Testis (tissue), 3 donors: ENCODE results near the gene GAS2L2. TPM values are rescaled to one million over a fixed set of nuclear protein-coding genes. Genes with fewer than 3 reads are reported as not detected.

ENCODE experiments used
- DNase-seq: peaks from one replicate; pipeline ENCODE4 v3.0.0-alpha.2; 2019
- H3K27ac ChIP-seq, 2 donors: fragments of 200-600 bp; sonication (generic); one replicate each; pipeline ENCODE4 v1.5.1; 2019
- H3K27me3 ChIP-seq: fragments of 200-600 bp; sonication (generic); one replicate; pipeline ENCODE4 v1.5.1; 2019
- H3K36me3 ChIP-seq: fragments of 200-600 bp; sonication (generic); one replicate; pipeline ENCODE4 v1.5.1; 2017; ENCODE audit warnings: low read depth; ENCODE audit errors: missing control alignments
- H3K4me1 ChIP-seq: fragments of 200-600 bp; sonication (generic); one replicate; pipeline ENCODE4 v1.5.1; 2019
- H3K4me3 ChIP-seq, 2 donors: fragments of 200-600 bp; sonication (generic); one replicate each; pipeline ENCODE4 v1.5.1; 2017 to 2019
- H3K9me3 ChIP-seq: fragments of 200-600 bp; sonication (generic); one replicate; pipeline ENCODE4 v1.5.1; 2017
- CTCF ChIP-seq, 3 experiments: fragments of 450-650 bp in 2 of 3; fragments of 200-600 bp in 1 of 3; sonication (generic) in 1 of 3; IDR thresholded peaks; one replicate each; pipeline ENCODE4 v1.5.1; 2016 to 2019; ENCODE audit warnings: antibody characterized with exemption in 3 of 3, mild to moderate bottlenecking in 2 of 3, moderate library complexity in 1 of 3
- POLR2A ChIP-seq: fragments of 450-650 bp; IDR thresholded peaks from one replicate; pipeline ENCODE4 v1.6.1; 2017; ENCODE audit warnings: antibody characterized with exemption, mild to moderate bottlenecking, moderate library complexity
- WGBS, 2 donors: methylation state at CpG; one replicate each; pipeline ENCODE4 v1.1.5; 2018; 5-methylcytosine and 5-hydroxymethylcytosine counted together
- intact Hi-C: fragments of 100-400 bp; cut with DNase I; formaldehyde crosslinking; loops from one replicate; pipeline ENCODE4 v1.15.1; 2023; ENCODE audit warnings: low total_unique reads
- polyA plus RNA-seq: library from polyadenylated mRNA; stranded (reverse); fragments of 350-450 nt; fragmentation: Illumina TruSeq; extraction: RNeasy Lipid Tissue Mini Kit (QIAGEN cat#74804); gene quantifications from one replicate; pipeline ENCODE4 v1.2.3, GENCODE V29; 2014; ENCODE audit warnings: low read depth, low replicate concordance; ENCODE audit not compliant: insufficient read depth
- total RNA-seq, 2 donors: library from RNA; depleted of rRNA; stranded (reverse); fragments of >200 nt; gene quantifications; one replicate each; pipeline ENCODE4 v1.2.3, GENCODE V29; 2016

The GAS2L2 gene
- total and polyA plus RNA-seq, 3 donors from 2014 or later, result 0.31 to 0.71 (median 0.62) TPM

GRCh38 chr17:35701491-35701890 is 51.5 kb downstream of the GAS2L2 start:
- H3K36me3 ChIP-seq, result no peaks in the 10 kb centered on the region
- H3K27ac ChIP-seq, result no peak overlapping the region
- 77 to 82% methylated on average over 5 of the region's 5 CpGs for WGBS, 2 donors
- no peaks in the 10 kb centered on the region for H3K4me1 ChIP-seq
- H3K9me3 ChIP-seq, result no peaks in the 10 kb centered on the region
- TF ChIP-seq POLR2A (no peak), CTCF (IDR thresholded peaks at IDR 0.05) (no peak)
- no peaks in the 10 kb centered on the region for H3K27me3 ChIP-seq
- DNase-seq, result no peak
- no peak overlapping the region for H3K4me3 ChIP-seq
- intact Hi-C loops, result no loop called here

- DNase-seq, result no peak
- no peaks in the 10 kb centered on the region for H3K36me3 ChIP-seq
- WGBS, 2 donors, result 90 to 92% methylated on average over 6 of the region's 6 CpGs
- no peak overlapping the region for H3K4me3 ChIP-seq
- no peak overlapping the region for H3K27ac ChIP-seq
- no peaks in the 10 kb centered on the region for H3K4me1 ChIP-seq
- intact Hi-C loops, result no loop called here
- H3K27me3 ChIP-seq, result no peaks in the 10 kb centered on the region
- H3K9me3 ChIP-seq, result no peaks in the 10 kb centered on the region
- TF ChIP-seq POLR2A (no peak), CTCF (IDR thresholded peaks at IDR 0.05) (no peak)
These were observed 52.9 kb downstream of the GAS2L2 start for GRCh38 chr17:35700150-35700549.

GRCh38 chr17:35698800-35699199 is 54.2 kb downstream of the GAS2L2 start:
- 97 to 98% methylated on average over 2 of the region's 2 CpGs for WGBS, 2 donors

GRCh38 chr17:35695613-35696012 is 57.4 kb downstream of the GAS2L2 start:
- TF ChIP-seq POLR2A (no peak), CTCF (IDR thresholded peaks at IDR 0.05) (no peak)
- Histone ChIP-seq H3K9me3 (no peaks in the 10 kb centered on the region), H3K4me3 (no peak overlapping the region), H3K36me3 (no peaks in the 10 kb centered on the region), H3K4me1 (no peaks in the 10 kb centered on the region), H3K27me3 (no peaks in the 10 kb centered on the region), H3K27ac (no peak overlapping the region)
- no peak for DNase-seq
- WGBS, 2 donors, result 60 to 74% methylated on average over 2 of the region's 2 CpGs
- intact Hi-C loops, result no loop called here

More at GRCh38 chr17:35698800-35699199, 54.2 kb downstream of the GAS2L2 start:
- no peak overlapping the region for H3K4me3 ChIP-seq
- H3K27ac ChIP-seq, result no peak overlapping the region
- no peak for DNase-seq
- no peaks in the 10 kb centered on the region for H3K9me3 ChIP-seq
- TF ChIP-seq CTCF (IDR thresholded peaks at IDR 0.05), result no peak
- TF ChIP-seq POLR2A, result no peak
- intact Hi-C loops, result no loop called here
- no peaks in the 10 kb centered on the region for H3K36me3 ChIP-seq
- no peaks in the 10 kb centered on the region for H3K4me1 ChIP-seq
- no peaks in the 10 kb centered on the region for H3K27me3 ChIP-seq

GRCh38 chr17:35694906-35695305 is 58.1 kb downstream of the GAS2L2 start:
- Histone ChIP-seq H3K9me3 (no peaks in the 10 kb centered on the region), H3K4me1 (no peaks in the 10 kb centered on the region), H3K27ac (no peak overlapping the region), H3K36me3 (no peaks in the 10 kb centered on the region), H3K27me3 (no peaks in the 10 kb centered on the region), H3K4me3 (no peak overlapping the region)
- 77 to 82% methylated on average over 2 of the region's 2 CpGs for WGBS, 2 donors
- intact Hi-C loops, result no loop called here
- TF ChIP-seq CTCF (IDR thresholded peaks at IDR 0.05), result no peak
- no peak for TF ChIP-seq POLR2A
- no peak for DNase-seq
